Kidney epithelial cell (primary cell): ENCODE results near the gene PAPLN. TPM values are rescaled to one million over a fixed set of nuclear protein-coding genes. Genes with fewer than 3 reads are reported as not detected.

Experiments used
- DNase-seq: peaks from one replicate; pipeline ENCODE4 v3.0.0-alpha.2; 2010; ENCODE audit warnings: low read depth
- H3K27me3 ChIP-seq: 2 replicates; pipeline ENCODE4 v1.6.0; 2011; ENCODE audit warnings: low read length; ENCODE audit not compliant: control insufficient read depth, insufficient read depth
- H3K36me3 ChIP-seq: 2 replicates; pipeline ENCODE4 v1.5.1; 2011; ENCODE audit warnings: low read length; ENCODE audit not compliant: control insufficient read depth, insufficient read depth
- H3K4me3 ChIP-seq: 2 replicates; pipeline ENCODE4 v1.5.1; 2011; ENCODE audit warnings: low read depth, mild to moderate bottlenecking, control low read depth, low read length
- CTCF ChIP-seq: IDR thresholded peaks from 2 replicates; pipeline ENCODE4 v1.5.1; 2011; ENCODE audit warnings: mild to moderate bottlenecking, moderate library complexity, low read length, control low read depth, inconsistent platforms; ENCODE audit not compliant: insufficient read depth, poor library complexity, severe bottlenecking
- total RNA-seq: library from RNA; depleted of rRNA; stranded (reverse); fragments of >200 nt; gene quantifications from 2 replicates; pipeline ENCODE4 v1.2.3, GENCODE V29; 2015

The PAPLN gene
- total RNA-seq, 1 donor from 2014 or later = 23.3 TPM

- Histone ChIP-seq H3K36me3 (peaks cover 1% of the 10 kb centered on the region), H3K4me3 (no peak overlapping the region), H3K27me3 (no peaks in the 10 kb centered on the region)
- no peak for TF ChIP-seq CTCF
- DNase-seq = no peak
Measured at GRCh38 chr14:73225496-73225895, 11.8 kb upstream of the PAPLN start.

- no peak for TF ChIP-seq CTCF
- H3K36me3 ChIP-seq = no peaks in the 10 kb centered on the region
- H3K4me3 ChIP-seq = no peak overlapping the region
- peak; percentile 95 for DNase-seq
- no peaks in the 10 kb centered on the region for H3K27me3 ChIP-seq
Measured at GRCh38 chr14:73227812-73228781, 9.2 kb upstream of the PAPLN start.

GRCh38 chr14:73230051-73230450, 7.3 kb upstream of the PAPLN start:
- TF ChIP-seq CTCF = no peak
- Histone ChIP-seq H3K27me3 (peaks cover 2% of the 10 kb centered on the region), H3K36me3 (no peaks in the 10 kb centered on the region), H3K4me3 (no peak overlapping the region)
- DNase-seq = no peak

- peak; percentile 40 for TF ChIP-seq CTCF
- H3K4me3 ChIP-seq = no peak overlapping the region
- DNase-seq = no peak
- no peaks in the 10 kb centered on the region for H3K36me3 ChIP-seq
- H3K27me3 ChIP-seq = peaks cover 7% of the 10 kb centered on the region
Measured at GRCh38 chr14:73231981-73232851, 5.1 kb upstream of the PAPLN start.

- peaks cover 8% of the 10 kb centered on the region for H3K27me3 ChIP-seq
- H3K4me3 ChIP-seq = no peak overlapping the region
- no peak for DNase-seq
- TF ChIP-seq CTCF = no peak
- H3K36me3 ChIP-seq = no peaks in the 10 kb centered on the region
Measured at GRCh38 chr14:73232984-73233383, 4.3 kb upstream of the PAPLN start.
